ENCODE measurements around the gene NRSN2.

NRSN2 gene

DNA sequence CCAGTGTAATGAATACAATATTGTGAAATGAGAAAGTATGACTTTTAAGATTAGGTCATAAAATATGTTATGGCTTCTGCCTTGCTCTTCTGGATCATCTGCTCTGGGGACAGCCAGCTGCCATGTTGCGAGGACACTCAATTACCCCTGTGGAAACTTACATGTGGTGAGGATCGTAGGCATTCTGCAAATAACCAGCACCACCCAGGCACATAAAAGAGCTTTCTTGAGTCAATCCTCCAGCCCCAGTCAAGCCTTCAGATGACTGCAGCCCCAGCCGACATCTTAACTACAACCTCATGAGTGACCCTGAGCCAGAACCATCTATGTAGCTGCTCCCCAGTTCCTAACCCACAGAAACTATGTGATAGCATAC, 56.7 kb downstream of the NRSN2 start:
- H3K36me3 Mint-ChIP-seq: peaks cover 17% of the 10 kb centered on the region
- ATAC-seq (no peak), DNase-seq (ENCODE audit: low spot score in 2 of 2) (no peak)
- no peak overlapping the region for H3K27ac Mint-ChIP-seq
- H3K9me3 Mint-ChIP-seq: no peaks in the 10 kb centered on the region
- H3K4me3 Mint-ChIP-seq: no peak overlapping the region
- peaks cover 26% of the 10 kb centered on the region for H3K4me1 Mint-ChIP-seq

DNA sequence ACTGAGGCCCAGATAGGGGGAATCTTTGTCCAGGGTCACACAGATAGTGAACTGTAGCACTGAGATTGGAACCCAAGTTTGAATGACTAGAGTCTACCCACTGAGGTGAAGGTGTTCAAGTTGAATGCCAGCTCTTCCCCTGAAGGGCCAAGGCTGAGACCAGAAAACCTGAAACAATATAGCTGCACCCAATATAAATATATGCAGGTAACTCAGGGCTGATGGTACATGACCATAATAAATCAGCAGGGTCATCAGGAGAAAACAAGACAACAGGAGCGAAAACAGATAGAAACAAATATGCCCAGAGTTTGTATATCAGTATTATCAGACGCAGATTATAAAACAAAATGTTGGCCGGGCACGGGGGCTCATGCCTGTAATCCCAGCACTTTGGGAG, 57.2 kb downstream of the NRSN2 start:
- Mint-ChIP-seq H3K4me3 (no peak overlapping the region), H3K4me1 (peaks cover 29% of the 10 kb centered on the region), H3K9me3 (no peaks in the 10 kb centered on the region), H3K36me3 (peaks cover 22% of the 10 kb centered on the region), H3K27ac (no peak overlapping the region)
- ATAC-seq (no peak), DNase-seq (ENCODE audit: low spot score in 2 of 2) (no peak)

Data from stimulated activated effector memory CD8-positive, alpha-beta T cell treated with anti-CD3 and anti-CD28 coated beads, Interleukin-12 subunit alpha, Interleukin-12 subunit beta, amount 100 ng/mL, for 72 hours (primary cell).